ENCODE measurements around the gene AIRE.

The AIRE gene

GRCh38 chr21:44312089-44312488, 26.4 kb downstream of the AIRE start:
- H3K4me3 ChIP-seq (replicated peaks; ENCODE audit: low read depth, low read length) = no peak overlapping the region
- no peak for DNase-seq (ENCODE audit: extremely low read depth, low read depth)
- TF ChIP-seq CTCF (IDR thresholded peaks at IDR 0.05; ENCODE audit: low read depth, low read length, missing control alignments) = no peak

GRCh38 chr21:44312716-44313115, 27.0 kb downstream of the AIRE start:
- no peak for DNase-seq (ENCODE audit: extremely low read depth, low read depth)
- no peak for TF ChIP-seq CTCF (IDR thresholded peaks at IDR 0.05; ENCODE audit: low read depth, low read length, missing control alignments)
- no peak overlapping the region for H3K4me3 ChIP-seq (replicated peaks; ENCODE audit: low read depth, low read length)

- no peak for TF ChIP-seq CTCF (IDR thresholded peaks at IDR 0.05; ENCODE audit: low read depth, low read length, missing control alignments)
- no peak overlapping the region for H3K4me3 ChIP-seq (replicated peaks; ENCODE audit: low read depth, low read length)
- no peak for DNase-seq (ENCODE audit: extremely low read depth, low read depth)
Observed at GRCh38 chr21:44313451-44313850, 27.8 kb downstream of the AIRE start.

- no peak for TF ChIP-seq CTCF (IDR thresholded peaks at IDR 0.05; ENCODE audit: low read depth, low read length, missing control alignments)
- DNase-seq (ENCODE audit: extremely low read depth, low read depth) = no peak
- H3K4me3 ChIP-seq (replicated peaks; ENCODE audit: low read depth, low read length) = no peak overlapping the region
Observed at GRCh38 chr21:44314128-44314527, 28.5 kb downstream of the AIRE start.

GRCh38 chr21:44314561-44314960, 28.9 kb downstream of the AIRE start:
- no peak overlapping the region for H3K4me3 ChIP-seq (replicated peaks; ENCODE audit: low read depth, low read length)
- DNase-seq (ENCODE audit: extremely low read depth, low read depth) = no peak
- no peak for TF ChIP-seq CTCF (IDR thresholded peaks at IDR 0.05; ENCODE audit: low read depth, low read length, missing control alignments)

GRCh38 chr21:44315691-44316203, 30.1 kb downstream of the AIRE start:
- DNase-seq (ENCODE audit: extremely low read depth, low read depth) = no peak
- no peak for TF ChIP-seq CTCF (IDR thresholded peaks at IDR 0.05; ENCODE audit: low read depth, low read length, missing control alignments)
- H3K4me3 ChIP-seq (replicated peaks; ENCODE audit: low read depth, low read length) = no peak overlapping the region

- TF ChIP-seq CTCF (IDR thresholded peaks at IDR 0.05; ENCODE audit: low read depth, low read length, missing control alignments) = no peak
Observed at GRCh38 chr21:44316277-44316900, 30.7 kb downstream of the AIRE start.

More at GRCh38 chr21:44316277-44316900, 30.7 kb downstream of the AIRE start:
- H3K4me3 ChIP-seq (replicated peaks; ENCODE audit: low read depth, low read length) = no peak overlapping the region
- DNase-seq (ENCODE audit: extremely low read depth, low read depth) = no peak
